MCF 10A (cell line): ENCODE measurements around the gene RSPRY1. TPM values are rescaled to one million over a fixed set of nuclear protein-coding genes. Genes with fewer than 3 reads are reported as not detected.

Experiments
- BruUV-seq: library from RNA; stranded (reverse); fragments of 400-500 nt; replicated peaks from 2 replicates; lab custom pipeline; 2021; lab: Mats Ljungman, UMichigan
- CTCF ChIA-PET: fragments of 300-600 bp; sonication (Branson Sonifier 250); formaldehyde crosslinking; extraction: SDS; loops from one replicate; lab custom pipeline; 2021; ENCODE audit warnings: antibody characterized with exemption, inconsistent platforms; lab: Yijun Ruan, JAX
- POLR2A ChIA-PET: fragments of 300-600, 350-650 bp; sonication (Branson Sonifier 250); formaldehyde crosslinking; extraction: SDS; loops from one replicate; lab custom pipeline; 2020; ENCODE audit warnings: antibody characterized with exemption, inconsistent platforms; lab: Yijun Ruan, JAX
- DNase-seq: peaks from one replicate; pipeline ENCODE4 v3.0.0-alpha.2; 2018; ENCODE audit not compliant: unreplicated experiment
- H3K27ac Mint-ChIP-seq: one replicate; pipeline ENCODE4 v1.8.0; 2022; ENCODE audit warnings: mild to moderate bottlenecking, low read depth, mixed read lengths; ENCODE audit not compliant: unreplicated experiment
- H3K27me3 Mint-ChIP-seq: one replicate; pipeline ENCODE4 v1.8.0; 2022; ENCODE audit warnings: mixed read lengths; ENCODE audit not compliant: insufficient read depth, unreplicated experiment
- H3K36me3 Mint-ChIP-seq: one replicate; pipeline ENCODE4 v1.8.0; 2022; ENCODE audit warnings: mild to moderate bottlenecking, moderate library complexity, mixed read lengths; ENCODE audit not compliant: insufficient read depth, unreplicated experiment
- H3K4me1 Mint-ChIP-seq: one replicate; pipeline ENCODE4 v1.8.0; 2022; ENCODE audit warnings: mixed read lengths; ENCODE audit not compliant: insufficient read depth, unreplicated experiment
- H3K4me3 Mint-ChIP-seq: one replicate; pipeline ENCODE4 v1.8.0; 2022; ENCODE audit warnings: mild to moderate bottlenecking, moderate library complexity, mixed read lengths; ENCODE audit not compliant: unreplicated experiment
- H3K9me3 Mint-ChIP-seq: one replicate; pipeline ENCODE4 v1.8.0; 2022; ENCODE audit warnings: mixed read lengths; ENCODE audit not compliant: unreplicated experiment
- CTCF ChIP-seq: fragments of 200-600 bp; IDR thresholded peaks from one replicate; pipeline ENCODE4 v1.8.0; 2022; ENCODE audit warnings: antibody characterized with exemption, mild to moderate bottlenecking; ENCODE audit not compliant: unreplicated experiment
- intact Hi-C: fragments of 100-400 bp; cut with micrococcal nuclease; formaldehyde crosslinking; loops from 2 replicates; pipeline ENCODE4 v1.14.1; 2022
- total RNA-seq: library from RNA; stranded (reverse); gene quantifications from 2 replicates; pipeline ENCODE4 v1.2.3, GENCODE V29; 2022

RSPRY1 gene
- total RNA-seq, 1 experiment from 2014 or later, result 55.9 TPM

GRCh38 chr16:57242650-57243049, 56.5 kb downstream of the RSPRY1 start:
- Mint-ChIP-seq H3K4me1 (peaks cover 10% of the 10 kb centered on the region), H3K4me3 (no peak overlapping the region), H3K27me3 (no peaks in the 10 kb centered on the region), H3K36me3 (peaks cover 60% of the 10 kb centered on the region), H3K9me3 (no peaks in the 10 kb centered on the region), H3K27ac (no peak overlapping the region)
- no TSS peak for BruUV-seq
- intact Hi-C loops, result no loop called here
- ChIA-PET POLR2A (interaction anchor here (0.7 to 3.7 kb wide), 8 partner anchors 15 to 56 kb away, joined by 3 to 45 read pairs (median 5); partner anchors contain the start of genes PSME3IP1 and RSPRY1), CTCF (interaction anchor here (0.7 to 0.8 kb wide), 2 partner anchors 178 to 199 kb away, joined by 3 to 6 read pairs; no protein-coding TSS in a partner anchor)
- DNase-seq, result no peak
- TF ChIP-seq CTCF, result no peak

DNA sequence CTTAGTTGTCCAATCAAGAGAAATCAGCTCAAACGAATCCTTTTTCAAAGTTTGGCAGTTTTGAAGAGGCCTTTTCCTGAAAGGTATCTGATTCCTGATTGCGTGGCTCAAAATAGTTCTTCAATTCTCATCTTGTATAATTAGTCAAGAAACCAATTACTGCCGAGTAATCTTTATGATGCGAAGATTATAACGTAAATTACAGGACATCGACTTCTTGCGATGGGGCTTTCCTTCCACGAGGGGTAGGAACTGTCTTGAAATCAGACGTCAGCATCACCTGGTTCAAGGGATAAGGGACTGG, 58.3 kb downstream of the RSPRY1 start:
- peak overlapping the region; percentile 97 for H3K27ac Mint-ChIP-seq
- ChIA-PET CTCF (interaction anchor here (0.6 kb wide), 1 partner anchor 11 kb away, joined by 3 read pairs; no protein-coding TSS in a partner anchor), POLR2A (interaction anchor here (0.7 to 3.9 kb wide), 18 partner anchors 9 to 313 kb away, joined by 3 to 49 read pairs (median 7); partner anchors contain the start of genes PLLP, PSME3IP1 and RSPRY1)
- intact Hi-C loops, result loop anchor here (1.0 to 2.0 kb wide), 3 partner anchors 32 to 58 kb away; partner anchors contain the start of genes PSME3IP1 and RSPRY1
- no peak for DNase-seq
- peak overlapping the region; percentile 82 for H3K4me3 Mint-ChIP-seq
- BruUV-seq, result TSS peak; percentile 93
- H3K9me3 Mint-ChIP-seq, result no peaks in the 10 kb centered on the region
- H3K36me3 Mint-ChIP-seq, result peaks cover 61% of the 10 kb centered on the region
- TF ChIP-seq CTCF, result no peak
- H3K27me3 Mint-ChIP-seq, result no peaks in the 10 kb centered on the region
- H3K4me1 Mint-ChIP-seq, result peaks cover 10% of the 10 kb centered on the region

DNA sequence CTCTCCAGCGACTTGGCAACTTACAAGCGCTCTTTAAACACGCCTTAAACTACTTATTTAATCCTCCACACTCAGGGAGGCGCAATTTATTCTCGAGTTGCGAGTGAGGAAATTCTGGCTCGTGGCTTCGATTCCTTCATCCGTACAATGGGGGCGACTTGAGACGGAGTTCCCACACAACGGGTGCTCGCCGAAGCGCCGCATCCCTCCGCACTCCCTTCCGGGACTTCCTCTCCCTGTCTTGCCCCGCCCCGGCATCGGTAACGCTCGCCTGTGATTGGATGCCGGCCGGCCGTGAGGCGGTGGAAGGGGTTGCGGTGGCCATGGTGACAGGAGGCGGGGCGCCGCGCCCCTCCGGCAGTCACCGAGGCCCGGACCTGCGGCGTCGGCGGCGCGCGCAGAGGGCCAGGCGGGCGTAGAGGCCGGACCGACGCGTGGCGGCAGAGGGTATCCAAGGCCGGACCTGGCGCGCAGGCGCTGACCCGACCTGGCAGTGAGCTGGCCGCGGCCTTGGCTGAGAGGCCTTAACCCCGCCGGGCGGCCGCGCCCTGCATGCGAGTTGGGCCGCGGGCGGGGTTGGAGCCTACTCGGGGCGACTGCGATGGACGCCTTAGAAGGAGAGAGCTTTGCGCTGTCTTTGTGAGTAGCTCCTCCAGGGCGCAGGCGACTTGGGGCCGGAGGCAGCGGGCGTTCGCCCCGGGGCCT, 58.8 kb downstream of the RSPRY1 start, which contains the start of gene ARL2BP:
Gene ARL2BP, plus strand, starts transcription at position 493 of the 705 bp plus-strand sequence. Its CDS starts 109 bp downstream, at position 602.
- DNase-seq, result peak; percentile 97
- ChIA-PET CTCF (interaction anchor here (0.5 to 1.3 kb wide), 5 partner anchors 18 to 218 kb away, joined by 3 read pairs; partner anchors contain the start of gene POLR2C), POLR2A (interaction anchor here (0.7 to 3.9 kb wide), 26 partner anchors 9 to 313 kb away, joined by 3 to 49 read pairs (median 5); partner anchors contain the start of genes CIAPIN1, COQ9, PLLP and POLR2C)
- H3K36me3 Mint-ChIP-seq, result peaks cover 61% of the 10 kb centered on the region
- peak; percentile 8 for TF ChIP-seq CTCF
- no peaks in the 10 kb centered on the region for H3K27me3 Mint-ChIP-seq
- intact Hi-C loops, result loop anchor here (1.0 to 5.0 kb wide), 5 partner anchors 32 to 172 kb away; partner anchors contain the start of genes CPNE2, PSME3IP1 and RSPRY1
- peak within 1 kb of the TSS; percentile 82 for H3K4me3 Mint-ChIP-seq
- peaks cover 10% of the 10 kb centered on the region for H3K4me1 Mint-ChIP-seq
- no TSS peak for BruUV-seq
- peak within 1 kb of the TSS; percentile 97 for H3K27ac Mint-ChIP-seq
- H3K9me3 Mint-ChIP-seq, result no peaks in the 10 kb centered on the region
